ENCODE results near the gene POLE.

DNA sequence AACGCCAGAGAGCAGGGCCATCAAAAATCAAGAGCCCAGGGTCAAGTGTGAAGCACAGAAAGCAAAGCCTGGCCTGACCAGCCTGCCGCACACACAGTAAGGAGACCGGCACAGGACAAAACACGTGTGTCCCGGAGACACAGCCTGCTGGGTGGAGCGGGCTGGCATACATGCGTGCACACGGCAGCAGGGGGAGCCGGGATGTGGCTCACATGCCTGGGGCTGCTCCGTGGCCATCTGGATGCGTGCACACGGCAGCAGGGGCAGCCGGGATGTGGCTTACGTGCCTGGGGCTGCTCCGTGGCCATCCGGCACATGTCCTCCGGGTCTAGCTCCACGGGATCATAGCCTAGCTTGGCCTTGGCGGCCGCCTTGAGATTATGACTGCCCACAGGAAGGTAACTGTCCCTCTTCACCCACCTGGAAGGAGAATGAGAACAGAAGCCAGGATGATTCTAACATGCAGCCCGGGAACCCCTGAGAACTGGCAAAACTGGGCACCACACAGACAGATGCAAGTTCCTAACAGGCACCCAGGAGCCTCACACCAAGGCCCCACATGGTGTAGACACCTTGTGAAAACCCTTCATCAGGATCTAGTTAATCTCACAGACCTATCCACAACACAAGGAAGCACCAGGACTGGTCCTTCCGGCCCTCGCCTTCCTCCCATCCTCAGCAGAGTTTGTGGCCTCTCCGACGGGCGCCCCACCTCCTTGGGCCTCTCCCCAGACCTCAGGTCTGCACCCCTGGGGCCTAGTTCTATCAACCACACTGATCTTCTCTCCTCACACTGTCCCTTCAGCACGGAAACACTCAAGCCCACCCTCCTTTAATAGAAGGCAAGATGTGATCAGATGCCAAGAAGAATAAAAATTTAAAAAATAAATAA is 13.6 kb downstream of the POLE start:
- TF ChIP-seq, protein P1, sequence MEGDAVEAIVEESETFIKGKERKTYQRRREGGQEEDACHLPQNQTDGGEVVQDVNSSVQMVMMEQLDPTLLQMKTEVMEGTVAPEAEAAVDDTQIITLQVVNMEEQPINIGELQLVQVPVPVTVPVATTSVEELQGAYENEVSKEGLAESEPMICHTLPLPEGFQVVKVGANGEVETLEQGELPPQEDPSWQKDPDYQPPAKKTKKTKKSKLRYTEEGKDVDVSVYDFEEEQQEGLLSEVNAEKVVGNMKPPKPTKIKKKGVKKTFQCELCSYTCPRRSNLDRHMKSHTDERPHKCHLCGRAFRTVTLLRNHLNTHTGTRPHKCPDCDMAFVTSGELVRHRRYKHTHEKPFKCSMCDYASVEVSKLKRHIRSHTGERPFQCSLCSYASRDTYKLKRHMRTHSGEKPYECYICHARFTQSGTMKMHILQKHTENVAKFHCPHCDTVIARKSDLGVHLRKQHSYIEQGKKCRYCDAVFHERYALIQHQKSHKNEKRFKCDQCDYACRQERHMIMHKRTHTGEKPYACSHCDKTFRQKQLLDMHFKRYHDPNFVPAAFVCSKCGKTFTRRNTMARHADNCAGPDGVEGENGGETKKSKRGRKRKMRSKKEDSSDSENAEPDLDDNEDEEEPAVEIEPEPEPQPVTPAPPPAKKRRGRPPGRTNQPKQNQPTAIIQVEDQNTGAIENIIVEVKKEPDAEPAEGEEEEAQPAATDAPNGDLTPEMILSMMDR (IDR thresholded peaks at IDR 0.05; ENCODE audit: low read depth, low read length) = no peak
- TF ChIP-seq MYC (IDR thresholded peaks at IDR 0.05; ENCODE audit: low read depth, low read length) (no peak), MAX (IDR thresholded peaks at IDR 0.05; ENCODE audit: low read depth, low read length) (no peak)
